Measurements from ENCODE around the gene KRTAP6-3. TPM values are rescaled to one million over a fixed set of nuclear protein-coding genes. Genes with fewer than 3 reads are reported as not detected.

KRTAP6-3 gene
- total RNA-seq, 4 donors from 2014 or later, result not detected

DNA sequence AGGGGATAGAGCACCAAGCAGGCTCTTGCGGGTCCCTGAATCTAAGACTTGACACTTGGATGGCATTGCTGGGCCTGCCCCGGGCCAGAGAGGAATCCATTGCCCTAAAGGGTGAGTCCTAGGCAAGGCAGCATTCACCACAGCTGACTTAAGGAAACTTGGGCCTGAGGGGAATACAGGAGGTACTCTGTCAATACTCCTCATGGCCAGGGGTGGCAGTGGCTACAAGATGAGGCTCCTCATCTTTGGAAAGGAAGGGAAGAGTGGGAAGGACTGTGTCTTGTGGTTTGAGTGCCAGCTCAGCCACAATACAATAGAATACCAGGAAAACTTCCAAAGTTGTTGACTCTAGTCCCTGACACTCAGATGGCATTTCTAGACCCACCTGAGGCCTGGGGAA is 13.7 kb downstream of the KRTAP6-3 start:
- Histone ChIP-seq H3K27ac (no peak overlapping the region), H3K36me3 (no peaks in the 10 kb centered on the region), H3K27me3 (no peaks in the 10 kb centered on the region), H3K4me3 (no peak overlapping the region), H3K4me1 (no peaks in the 10 kb centered on the region), H3K9me3 (no peaks in the 10 kb centered on the region)
- TF ChIP-seq EP300 (IDR thresholded peaks at IDR 0.05) (no peak), POLR2AphosphoS5 (IDR thresholded peaks at IDR 0.05) (no peak)
- no peak for ATAC-seq
- no CpG with 5 or more reads among the region's 2 CpGs for WGBS, 2 donors (ENCODE audit: low coverage in 1 of 2)

DNA sequence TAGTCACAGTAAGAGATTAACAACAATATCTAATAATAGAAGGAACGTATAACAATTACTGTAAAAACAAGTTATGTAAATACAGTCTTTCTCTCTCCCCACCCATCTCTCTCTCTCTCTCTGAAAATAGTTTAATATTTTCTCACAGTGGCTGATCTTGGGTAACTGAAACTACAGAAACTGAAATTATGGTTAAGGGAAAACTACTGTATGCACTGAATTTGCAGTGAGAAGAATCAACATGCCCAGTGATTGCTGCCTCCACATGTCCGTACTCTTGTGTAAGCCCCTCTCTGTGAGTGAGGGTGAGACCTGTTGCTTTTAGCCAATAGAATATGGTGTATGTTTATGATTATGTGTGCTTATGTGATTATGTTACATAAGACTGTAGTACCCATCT is 19.9 kb downstream of the KRTAP6-3 start:
- Histone ChIP-seq H3K27ac (no peak overlapping the region), H3K4me1 (no peaks in the 10 kb centered on the region), H3K9me3 (no peaks in the 10 kb centered on the region), H3K4me3 (no peak overlapping the region), H3K36me3 (no peaks in the 10 kb centered on the region), H3K27me3 (no peaks in the 10 kb centered on the region)
- TF ChIP-seq POLR2AphosphoS5 (IDR thresholded peaks at IDR 0.05), result no peak
- no peak for TF ChIP-seq POLR2A (IDR thresholded peaks at IDR 0.05)
- TF ChIP-seq, protein P1, sequence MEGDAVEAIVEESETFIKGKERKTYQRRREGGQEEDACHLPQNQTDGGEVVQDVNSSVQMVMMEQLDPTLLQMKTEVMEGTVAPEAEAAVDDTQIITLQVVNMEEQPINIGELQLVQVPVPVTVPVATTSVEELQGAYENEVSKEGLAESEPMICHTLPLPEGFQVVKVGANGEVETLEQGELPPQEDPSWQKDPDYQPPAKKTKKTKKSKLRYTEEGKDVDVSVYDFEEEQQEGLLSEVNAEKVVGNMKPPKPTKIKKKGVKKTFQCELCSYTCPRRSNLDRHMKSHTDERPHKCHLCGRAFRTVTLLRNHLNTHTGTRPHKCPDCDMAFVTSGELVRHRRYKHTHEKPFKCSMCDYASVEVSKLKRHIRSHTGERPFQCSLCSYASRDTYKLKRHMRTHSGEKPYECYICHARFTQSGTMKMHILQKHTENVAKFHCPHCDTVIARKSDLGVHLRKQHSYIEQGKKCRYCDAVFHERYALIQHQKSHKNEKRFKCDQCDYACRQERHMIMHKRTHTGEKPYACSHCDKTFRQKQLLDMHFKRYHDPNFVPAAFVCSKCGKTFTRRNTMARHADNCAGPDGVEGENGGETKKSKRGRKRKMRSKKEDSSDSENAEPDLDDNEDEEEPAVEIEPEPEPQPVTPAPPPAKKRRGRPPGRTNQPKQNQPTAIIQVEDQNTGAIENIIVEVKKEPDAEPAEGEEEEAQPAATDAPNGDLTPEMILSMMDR (IDR thresholded peaks at IDR 0.05), result no peak
- no peak for TF ChIP-seq EP300 (IDR thresholded peaks at IDR 0.05)
- WGBS, 2 donors (ENCODE audit: low coverage in 1 of 2), result 66 to 71% methylated on average over 2 of the region's 2 CpGs
- no peak for ATAC-seq

DNA sequence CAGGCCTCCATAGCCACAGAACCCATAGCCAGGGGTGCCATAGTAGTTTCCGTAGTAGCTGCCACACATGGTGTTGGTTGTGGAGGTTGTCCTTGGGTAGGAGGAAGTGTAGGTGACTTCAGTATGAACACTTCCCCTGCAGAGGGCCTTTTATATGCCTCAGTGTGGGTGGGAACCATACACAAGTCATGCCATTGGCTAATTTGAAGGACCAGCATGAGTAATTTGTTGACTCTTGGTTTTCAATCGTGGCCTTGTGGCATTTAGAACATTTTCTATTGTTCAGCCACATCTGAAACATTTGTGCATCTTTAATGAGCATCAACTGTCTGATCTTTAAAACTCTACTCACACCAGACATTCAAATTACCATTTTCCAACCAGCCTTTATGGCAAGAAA is 21.6 kb downstream of the KRTAP6-3 start, which contains the start of gene KRTAP6-1:
KRTAP6-1 (minus strand) TSS at position 95 of the 400 bp plus-strand sequence; CDS start at position 69, 26 bp downstream.
- Histone ChIP-seq H3K9me3 (no peaks in the 10 kb centered on the region), H3K27ac (no peak within 1 kb of the TSS), H3K4me3 (no peak within 1 kb of the TSS), H3K4me1 (no peaks in the 10 kb centered on the region), H3K36me3 (no peaks in the 10 kb centered on the region), H3K27me3 (no peaks in the 10 kb centered on the region)
- ATAC-seq, result no peak
- TF ChIP-seq POLR2A (IDR thresholded peaks at IDR 0.05) (no peak), POLR2AphosphoS5 (IDR thresholded peaks at IDR 0.05) (no peak), EP300 (IDR thresholded peaks at IDR 0.05) (no peak)
- TF ChIP-seq, protein P1 (IDR thresholded peaks at IDR 0.05), result no peak
- whole genome bisulfite sequencing, 2 donors (ENCODE audit: low coverage in 1 of 2), result 27 to 50% methylated on average over 1 of the region's 2 CpGs

DNA sequence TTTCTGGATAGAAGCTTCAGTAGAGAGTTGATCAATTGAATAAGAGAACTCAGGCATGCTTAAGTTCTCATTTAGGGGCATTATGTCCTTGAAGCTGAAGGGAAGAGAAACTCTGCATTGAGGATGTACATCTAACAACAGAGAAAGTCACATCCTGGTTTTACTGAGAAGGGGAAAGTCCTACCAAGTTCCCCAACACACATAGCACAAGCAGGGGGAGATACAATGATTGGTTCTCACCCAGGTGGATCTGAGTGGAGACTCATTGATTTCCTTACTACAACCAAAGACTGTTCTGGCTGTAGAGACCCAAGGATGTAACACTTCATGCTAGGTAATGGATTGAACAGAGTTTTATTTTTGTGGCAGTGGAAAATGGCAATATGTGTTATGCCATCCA is 23.0 kb downstream of the KRTAP6-3 start:
- TF ChIP-seq POLR2A (IDR thresholded peaks at IDR 0.05) (no peak), EP300 (IDR thresholded peaks at IDR 0.05) (no peak), POLR2AphosphoS5 (IDR thresholded peaks at IDR 0.05) (no peak)
- TF ChIP-seq, protein P1 (IDR thresholded peaks at IDR 0.05), result no peak
- Histone ChIP-seq H3K9me3 (no peaks in the 10 kb centered on the region), H3K36me3 (no peaks in the 10 kb centered on the region), H3K27me3 (no peaks in the 10 kb centered on the region), H3K4me1 (no peaks in the 10 kb centered on the region), H3K4me3 (no peak overlapping the region), H3K27ac (no peak overlapping the region)
- ATAC-seq, result no peak

DNA sequence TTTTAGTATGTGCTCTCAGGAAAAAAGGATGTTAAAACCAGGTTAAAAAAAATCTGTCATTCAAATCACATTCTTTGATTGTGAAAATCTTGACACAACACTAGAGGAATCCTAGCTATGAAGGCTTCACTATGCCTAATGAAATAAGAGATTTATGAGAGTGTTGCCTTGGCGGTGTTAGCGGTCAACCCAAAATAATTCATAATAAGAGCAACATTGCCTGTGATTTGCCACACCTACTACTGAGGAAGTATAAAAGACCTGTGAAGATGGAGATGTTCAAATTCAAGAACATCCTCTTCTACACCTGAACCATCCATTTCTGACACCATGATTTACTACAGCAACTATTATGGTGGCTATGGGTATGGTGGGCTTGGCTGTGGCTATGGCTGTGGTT is 23.9 kb downstream of the KRTAP6-3 start, which contains the start of gene KRTAP20-1:
KRTAP20-1 (plus strand) TSS at position 301 of the 400 bp plus-strand sequence; CDS start at position 331, 30 bp downstream.
- TF ChIP-seq, protein P1 (IDR thresholded peaks at IDR 0.05), result no peak
- TF ChIP-seq POLR2AphosphoS5 (IDR thresholded peaks at IDR 0.05) (no peak), POLR2A (IDR thresholded peaks at IDR 0.05) (no peak), EP300 (IDR thresholded peaks at IDR 0.05) (no peak)

More for the DNA sequence above, 23.9 kb downstream of the KRTAP6-3 start, which contains the start of gene KRTAP20-1:
- no peaks in the 10 kb centered on the region for H3K4me1 ChIP-seq
- no peaks in the 10 kb centered on the region for H3K9me3 ChIP-seq
- H3K36me3 ChIP-seq, result no peaks in the 10 kb centered on the region
- WGBS, 2 donors (ENCODE audit: low coverage in 1 of 2), result 91 to 100% methylated on average over 2 of the region's 2 CpGs
- no peak within 1 kb of the TSS for H3K4me3 ChIP-seq
- H3K27ac ChIP-seq, result no peak within 1 kb of the TSS
- ATAC-seq, result no peak
- no peaks in the 10 kb centered on the region for H3K27me3 ChIP-seq

All from gastroesophageal sphincter (tissue), 4 donors.